Effector memory CD4-positive, alpha-beta T cell (primary cell): ENCODE data around the gene DGKG.

Source experiments
- DNase-seq, 3 donors: peaks; one replicate each; pipeline ENCODE4 v3.0.0-alpha.2; 2020
- H3K27ac ChIP-seq: 2 replicates; pipeline ENCODE4 v1.7.0; 2013; ENCODE audit warnings: mild to moderate bottlenecking, low read length, moderate library complexity; ENCODE audit not compliant: insufficient read depth, poor library complexity, severe bottlenecking
- H3K27me3 ChIP-seq: replicated peaks from 2 replicates; pipeline ENCODE4 v1.7.0; 2013; ENCODE audit warnings: mild to moderate bottlenecking, low read length; ENCODE audit not compliant: insufficient read depth, control insufficient read depth, poor library complexity, severe bottlenecking
- H3K36me3 ChIP-seq: 2 replicates; pipeline ENCODE4 v1.7.0; 2013; ENCODE audit warnings: mild to moderate bottlenecking, low read length, moderate library complexity; ENCODE audit not compliant: control insufficient read depth, insufficient read depth
- H3K4me1 ChIP-seq: 2 replicates; pipeline ENCODE4 v1.7.0; 2013; ENCODE audit warnings: low read length, mild to moderate bottlenecking; ENCODE audit not compliant: control insufficient read depth, insufficient read depth, poor library complexity, severe bottlenecking
- H3K4me3 ChIP-seq: 2 replicates; pipeline ENCODE4 v1.7.0; 2013; ENCODE audit warnings: low read length, low read depth, mild to moderate bottlenecking; ENCODE audit not compliant: insufficient read depth, poor library complexity, severe bottlenecking
- H3K9me3 ChIP-seq: 2 replicates; pipeline ENCODE4 v1.7.0; 2013; ENCODE audit warnings: mild to moderate bottlenecking, low read length, moderate library complexity; ENCODE audit not compliant: control insufficient read depth

DGKG gene

DNA sequence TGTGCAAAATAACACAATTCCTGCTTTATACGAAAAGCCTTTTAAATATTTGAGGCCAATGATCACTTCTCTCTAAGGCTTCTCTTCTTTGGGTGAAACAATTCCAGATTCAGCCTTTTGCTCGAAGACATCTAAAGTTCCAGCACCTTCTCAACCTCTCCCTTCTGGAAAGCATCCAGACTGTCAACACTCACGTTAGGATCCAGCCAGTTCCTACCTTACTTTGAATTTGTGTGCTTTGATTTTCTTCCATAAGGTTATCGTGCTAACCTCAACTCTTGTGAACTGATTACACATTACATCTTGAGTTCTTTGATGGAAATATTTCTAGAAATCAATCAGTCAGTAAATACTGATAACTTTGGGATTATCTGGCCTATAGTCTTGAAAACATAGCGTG, 127.9 kb downstream of the DGKG start:
- DNase-seq = no peak
- no peak overlapping the region for H3K4me3 ChIP-seq
- no peaks in the 10 kb centered on the region for H3K36me3 ChIP-seq
- H3K9me3 ChIP-seq = no peaks in the 10 kb centered on the region
- no peak overlapping the region for H3K27ac ChIP-seq
- H3K27me3 ChIP-seq = no peaks in the 10 kb centered on the region
- no peaks in the 10 kb centered on the region for H3K4me1 ChIP-seq

- H3K36me3 ChIP-seq = no peaks in the 10 kb centered on the region
- no peaks in the 10 kb centered on the region for H3K9me3 ChIP-seq
- H3K27ac ChIP-seq = no peak overlapping the region
- H3K27me3 ChIP-seq = no peaks in the 10 kb centered on the region
- no peaks in the 10 kb centered on the region for H3K4me1 ChIP-seq
- H3K4me3 ChIP-seq = no peak overlapping the region
- no peak for DNase-seq
These were observed 135.6 kb downstream of the DGKG start for GRCh38 chr3:186226482-186226881.

GRCh38 chr3:186225603-186226002, 136.4 kb downstream of the DGKG start:
- H3K4me3 ChIP-seq = no peak overlapping the region
- H3K36me3 ChIP-seq = no peaks in the 10 kb centered on the region
- H3K27me3 ChIP-seq = no peaks in the 10 kb centered on the region
- no peaks in the 10 kb centered on the region for H3K9me3 ChIP-seq
- no peaks in the 10 kb centered on the region for H3K4me1 ChIP-seq
- H3K27ac ChIP-seq = no peak overlapping the region
- DNase-seq = no peak

- no peaks in the 10 kb centered on the region for H3K4me1 ChIP-seq
- no peak overlapping the region for H3K27ac ChIP-seq
- H3K36me3 ChIP-seq = no peaks in the 10 kb centered on the region
- H3K9me3 ChIP-seq = no peaks in the 10 kb centered on the region
- no peaks in the 10 kb centered on the region for H3K27me3 ChIP-seq
- DNase-seq = no peak
- H3K4me3 ChIP-seq = no peak overlapping the region
These were observed 137.9 kb downstream of the DGKG start for GRCh38 chr3:186224041-186224610.

- Histone ChIP-seq H3K4me3 (no peak overlapping the region), H3K9me3 (no peaks in the 10 kb centered on the region), H3K27me3 (no peaks in the 10 kb centered on the region), H3K4me1 (no peaks in the 10 kb centered on the region), H3K36me3 (no peaks in the 10 kb centered on the region), H3K27ac (no peak overlapping the region)
- no peak for DNase-seq
These were observed 138.6 kb downstream of the DGKG start for GRCh38 chr3:186223476-186223875.

DNA sequence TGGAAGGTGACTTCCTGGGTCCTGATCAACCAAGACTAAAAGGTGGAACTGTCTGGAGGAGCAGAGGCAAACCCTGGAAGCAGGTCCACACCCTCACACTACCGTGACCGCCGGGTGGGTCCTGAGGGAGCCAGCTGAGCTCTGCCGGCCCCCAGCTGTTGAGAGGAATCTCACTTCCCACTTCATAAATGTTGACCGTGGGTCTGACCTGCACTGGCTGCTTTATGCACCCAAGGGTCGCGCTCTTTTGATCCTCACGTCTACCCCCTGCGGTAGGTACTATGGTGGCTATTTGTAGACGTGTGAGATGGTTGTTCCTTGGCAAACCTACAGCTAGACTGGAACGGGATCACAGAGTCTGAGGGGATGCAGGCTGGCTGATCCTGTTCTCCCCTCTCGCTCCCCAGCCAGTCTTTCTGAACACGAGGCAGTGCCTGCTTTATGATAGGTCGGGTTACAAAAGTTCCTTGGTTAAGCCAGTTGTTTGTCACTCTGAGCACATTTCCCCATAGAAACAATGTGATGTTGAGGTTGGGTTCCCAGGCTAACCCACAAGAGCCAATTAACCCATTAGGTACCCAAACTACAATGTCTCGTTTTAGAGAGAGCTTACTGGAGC, 140.2 kb downstream of the DGKG start:
- no peak for DNase-seq
- no peaks in the 10 kb centered on the region for H3K4me1 ChIP-seq
- H3K36me3 ChIP-seq = no peaks in the 10 kb centered on the region
- H3K27me3 ChIP-seq = no peaks in the 10 kb centered on the region
- H3K4me3 ChIP-seq = no peak overlapping the region
- H3K27ac ChIP-seq = no peak overlapping the region
- no peaks in the 10 kb centered on the region for H3K9me3 ChIP-seq

DNA sequence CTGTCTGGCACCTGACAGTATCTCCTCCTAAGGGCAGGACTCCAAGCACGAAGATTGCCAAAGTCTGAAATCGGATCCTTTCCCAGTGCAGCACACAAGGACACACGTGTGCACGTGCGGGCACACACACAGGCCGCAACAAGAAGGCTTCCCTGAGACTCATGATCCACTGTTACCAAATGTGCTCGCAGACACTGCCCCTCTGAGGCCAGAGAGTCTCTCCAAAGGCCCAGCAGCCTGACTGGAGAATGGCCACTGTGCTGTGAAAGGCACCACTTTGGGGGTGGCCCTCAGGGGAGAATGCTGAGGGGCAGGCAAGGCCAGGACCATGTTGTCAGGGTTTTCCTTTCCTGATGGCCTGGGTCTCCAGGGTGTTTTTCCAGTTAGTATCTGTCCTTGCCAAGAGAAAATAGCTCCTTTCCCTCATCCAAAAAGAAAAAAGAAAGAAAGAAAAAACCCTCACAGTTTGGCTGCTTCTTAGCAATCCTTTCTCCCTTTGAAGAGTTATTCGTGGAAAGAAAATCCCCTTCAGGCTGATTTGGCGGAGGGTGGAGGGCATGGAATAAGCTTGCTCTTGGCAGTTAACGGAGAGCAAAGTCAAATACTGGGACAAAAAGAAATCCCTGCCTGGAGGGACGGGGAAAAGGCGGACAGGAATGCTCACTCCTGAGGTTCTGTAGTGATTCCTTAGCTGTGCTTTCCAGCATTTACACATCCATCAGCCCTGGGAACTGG, 141.0 kb downstream of the DGKG start:
- H3K27me3 ChIP-seq = no peaks in the 10 kb centered on the region
- DNase-seq = no peak
- no peak overlapping the region for H3K4me3 ChIP-seq
- no peaks in the 10 kb centered on the region for H3K4me1 ChIP-seq
- no peaks in the 10 kb centered on the region for H3K9me3 ChIP-seq
- H3K27ac ChIP-seq = no peak overlapping the region
- no peaks in the 10 kb centered on the region for H3K36me3 ChIP-seq

DNA sequence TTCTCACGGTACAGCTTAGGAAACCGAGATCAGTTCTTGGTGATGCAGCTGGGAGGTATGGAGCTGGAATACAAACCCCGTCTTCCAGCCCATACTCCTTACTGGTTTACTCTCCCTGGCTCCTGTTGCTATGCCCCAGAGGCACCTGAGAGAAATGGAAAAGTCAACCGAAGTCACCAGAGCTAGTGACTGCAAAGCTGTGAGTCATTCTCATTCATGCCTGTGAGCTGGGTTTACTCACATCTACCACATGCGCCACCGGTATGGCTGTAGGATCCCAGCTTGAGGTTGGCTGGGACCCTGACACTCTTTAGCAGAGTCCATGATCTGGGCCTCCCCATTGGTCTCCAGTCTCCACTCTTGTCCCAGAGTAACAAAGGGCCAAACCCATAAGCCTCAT, 141.7 kb downstream of the DGKG start:
- Histone ChIP-seq H3K27me3 (no peaks in the 10 kb centered on the region), H3K4me3 (no peak overlapping the region), H3K36me3 (no peaks in the 10 kb centered on the region), H3K27ac (no peak overlapping the region), H3K4me1 (no peaks in the 10 kb centered on the region), H3K9me3 (no peaks in the 10 kb centered on the region)
- DNase-seq = no peak

GRCh38 chr3:186219211-186219638, 142.8 kb downstream of the DGKG start:
- no peak overlapping the region for H3K4me3 ChIP-seq
- H3K27me3 ChIP-seq = no peaks in the 10 kb centered on the region
- no peaks in the 10 kb centered on the region for H3K9me3 ChIP-seq
- no peak overlapping the region for H3K27ac ChIP-seq
- H3K4me1 ChIP-seq = no peaks in the 10 kb centered on the region
- no peak for DNase-seq
- no peaks in the 10 kb centered on the region for H3K36me3 ChIP-seq

DNA sequence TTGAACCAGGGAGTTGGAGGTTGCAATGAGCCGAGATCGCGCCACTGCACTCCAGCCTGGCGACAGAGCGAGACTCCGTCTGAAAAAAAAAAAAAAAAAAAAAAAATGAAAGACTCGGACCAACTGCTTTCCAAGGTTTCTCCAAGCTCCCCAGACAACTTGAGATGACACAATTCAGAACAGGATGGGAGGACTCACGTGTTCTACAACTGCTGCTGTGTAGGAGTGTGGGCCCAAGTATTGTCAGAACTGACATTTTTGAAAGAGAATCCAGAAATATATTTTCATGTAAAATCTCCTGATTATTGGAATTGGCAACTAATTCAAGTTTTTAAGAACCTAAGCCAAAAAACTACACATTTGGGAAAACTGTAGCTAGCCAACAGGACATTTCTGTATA, 143.6 kb downstream of the DGKG start:
- no peak overlapping the region for H3K4me3 ChIP-seq
- H3K9me3 ChIP-seq = no peaks in the 10 kb centered on the region
- H3K27ac ChIP-seq = no peak overlapping the region
- no peaks in the 10 kb centered on the region for H3K36me3 ChIP-seq
- no peak for DNase-seq
- no peaks in the 10 kb centered on the region for H3K4me1 ChIP-seq
- no peaks in the 10 kb centered on the region for H3K27me3 ChIP-seq
